Muscle of arm (tissue), 14 donors: ENCODE data around the gene DOCK6. TPM values are rescaled to one million over a fixed set of nuclear protein-coding genes. Genes with fewer than 3 reads are reported as not detected.

Experiments used
- DNase-seq: peaks from one replicate; pipeline ENCODE4 v3.0.0-alpha.2; 2013
- long read RNA-seq, 11 donors: transcript quantifications; one replicate each; lab custom pipeline, GENCODE V29; 2026
- polyA plus RNA-seq, 12 donors: library from polyadenylated mRNA; unstranded; fragments of 120-200 nt; gene quantifications; one replicate each; pipeline ENCODE4 v1.2.1, GENCODE V29; 2013; ENCODE audit not compliant: insufficient read length in 12 of 12

DOCK6 gene
- 10 to 100 TPM in 11 of 12 donors, not detected in 1; 23.7 to 53.7 (median 37.5) TPM for polyA plus RNA-seq
- long read RNA-seq, donor 1, result 0 reads
- long read RNA-seq, donor 2, result 0 reads
- long read RNA-seq, donor 3, result 0 reads
- long read RNA-seq, donor 4, partial matches to known transcripts, result 0 of 1 reads
- long read RNA-seq, donor 4, other reads (novel, unspliced or antisense), result 0 of 1 reads
- long read RNA-seq, donor 5, result 0 reads
- long read RNA-seq, donor 6, partial matches to known transcripts, result 0 of 1 reads
- long read RNA-seq, donor 6, other reads (novel, unspliced or antisense), result 0 of 1 reads
- long read RNA-seq, donor 7, partial matches to known transcripts, result 0 of 2 reads
- long read RNA-seq, donor 7, other reads (novel, unspliced or antisense), result 0 of 2 reads
- long read RNA-seq, donor 8, partial matches to known transcripts, result 0 of 2 reads
- long read RNA-seq, donor 8, other reads (novel, unspliced or antisense), result 0 of 2 reads
- long read RNA-seq, donor 9, result 0 reads
- long read RNA-seq, donor 10, result 0 reads
- long read RNA-seq, donor 11, partial matches to known transcripts, result 0 of 1 reads
- long read RNA-seq, donor 11, other reads (novel, unspliced or antisense), result 0 of 1 reads

- DNase-seq, result no peak
Measured at GRCh38 chr19:11261971-11262839, at the start of gene DOCK6. Gene DOCK6 (minus strand): TSS chr19:11262524. CDS start chr19:11262440, 84 bp downstream.

GRCh38 chr19:11306337-11306736 lies 44.0 kb upstream of the DOCK6 start:
- no peak for DNase-seq

GRCh38 chr19:11304936-11305335 lies 42.6 kb upstream of the DOCK6 start:
- no peak for DNase-seq

- DNase-seq, result no peak
Measured at GRCh38 chr19:11300811-11301120, 38.4 kb upstream of the DOCK6 start.

GRCh38 chr19:11299946-11300810 lies 37.9 kb upstream of the DOCK6 start:
- no peak for DNase-seq

- DNase-seq, result no peak
Measured at GRCh38 chr19:11296264-11296663, 33.9 kb upstream of the DOCK6 start.

- DNase-seq, result no peak
Measured at GRCh38 chr19:11295665-11296245, 33.4 kb upstream of the DOCK6 start, which contains the start of gene TSPAN16. Gene TSPAN16 (plus strand): TSS chr19:11296160. CDS start chr19:11296298, 138 bp downstream.

- DNase-seq, result no peak
Measured at GRCh38 chr19:11295180-11295579, 32.9 kb upstream of the DOCK6 start.

- DNase-seq, result peak; percentile 94
Measured at GRCh38 chr19:11293433-11294389, 31.4 kb upstream of the DOCK6 start.

- no peak for DNase-seq
Measured at GRCh38 chr19:11291991-11292390, 29.7 kb upstream of the DOCK6 start.

- DNase-seq, result no peak
Measured at GRCh38 chr19:11291415-11291814, 29.1 kb upstream of the DOCK6 start.

GRCh38 chr19:11290256-11290655 lies 27.9 kb upstream of the DOCK6 start:
- DNase-seq, result no peak

GRCh38 chr19:11288349-11288748 lies 26.0 kb upstream of the DOCK6 start:
- no peak for DNase-seq

- DNase-seq, result no peak
Measured at GRCh38 chr19:11286312-11286974, 24.1 kb upstream of the DOCK6 start.

- no peak for DNase-seq
Measured at GRCh38 chr19:11284515-11284914, 22.2 kb upstream of the DOCK6 start.

GRCh38 chr19:11281356-11282049 lies 19.2 kb upstream of the DOCK6 start:
- DNase-seq, result no peak

- no peak for DNase-seq
Measured at GRCh38 chr19:11279505-11280236, 17.3 kb upstream of the DOCK6 start.

- DNase-seq, result no peak
Measured at GRCh38 chr19:11278670-11279069, 16.3 kb upstream of the DOCK6 start.
